Measurements from ENCODE around the gene SIRT3.

Gene SIRT3
- 14.7 to 16.9 reads per million in 2 donors for total RNA-seq

- DNase-seq = peak; percentile 82
These were observed at the start of gene SIRT3 for GRCh38 chr11:235997-236773. Gene SIRT3, minus strand, starts transcription at chr11:236342. Its CDS starts 14 bp downstream, at chr11:236328.

- no peak for DNase-seq
These were observed 49.7 kb upstream of the SIRT3 start for GRCh38 chr11:285894-286220.

- DNase-seq = no peak
These were observed 49.1 kb upstream of the SIRT3 start for GRCh38 chr11:285021-285893.

GRCh38 chr11:284105-285020 is 48.2 kb upstream of the SIRT3 start:
- DNase-seq = no peak

- DNase-seq = no peak
These were observed 47.4 kb upstream of the SIRT3 start for GRCh38 chr11:283405-284104.

GRCh38 chr11:282630-283360 is 46.7 kb upstream of the SIRT3 start:
- DNase-seq = no peak

- no peak for DNase-seq
These were observed 46.0 kb upstream of the SIRT3 start for GRCh38 chr11:282171-282570.

- DNase-seq = no peak
These were observed 45.5 kb upstream of the SIRT3 start for GRCh38 chr11:281486-282161.

GRCh38 chr11:280706-281485 is 44.8 kb upstream of the SIRT3 start:
- no peak for DNase-seq

GRCh38 chr11:279966-280705 is 44.0 kb upstream of the SIRT3 start:
- no peak for DNase-seq

GRCh38 chr11:279040-279965 is 43.2 kb upstream of the SIRT3 start:
- DNase-seq = no peak

- DNase-seq = no peak
These were observed 42.1 kb upstream of the SIRT3 start, which contains the start of gene NLRP6 for GRCh38 chr11:278001-278951. Gene NLRP6, plus strand, starts transcription at chr11:278407. Its CDS starts 163 bp downstream, at chr11:278570.

- DNase-seq = no peak
These were observed 40.1 kb upstream of the SIRT3 start for GRCh38 chr11:276219-276618.

- DNase-seq = no peak
These were observed 36.7 kb upstream of the SIRT3 start for GRCh38 chr11:272931-273198.

- no peak for DNase-seq
These were observed 36.2 kb upstream of the SIRT3 start for GRCh38 chr11:272195-272930.

- no peak for DNase-seq
These were observed 35.2 kb upstream of the SIRT3 start for GRCh38 chr11:271319-271715.
